Measurements from ENCODE around the gene GSTO2. TPM values are rescaled to one million over a fixed set of nuclear protein-coding genes. Genes with fewer than 3 reads are reported as not detected.

The GSTO2 gene
- total and polyA plus RNA-seq, 11 donors = 0.46 to 1.9 (median 0.88) TPM

DNA sequence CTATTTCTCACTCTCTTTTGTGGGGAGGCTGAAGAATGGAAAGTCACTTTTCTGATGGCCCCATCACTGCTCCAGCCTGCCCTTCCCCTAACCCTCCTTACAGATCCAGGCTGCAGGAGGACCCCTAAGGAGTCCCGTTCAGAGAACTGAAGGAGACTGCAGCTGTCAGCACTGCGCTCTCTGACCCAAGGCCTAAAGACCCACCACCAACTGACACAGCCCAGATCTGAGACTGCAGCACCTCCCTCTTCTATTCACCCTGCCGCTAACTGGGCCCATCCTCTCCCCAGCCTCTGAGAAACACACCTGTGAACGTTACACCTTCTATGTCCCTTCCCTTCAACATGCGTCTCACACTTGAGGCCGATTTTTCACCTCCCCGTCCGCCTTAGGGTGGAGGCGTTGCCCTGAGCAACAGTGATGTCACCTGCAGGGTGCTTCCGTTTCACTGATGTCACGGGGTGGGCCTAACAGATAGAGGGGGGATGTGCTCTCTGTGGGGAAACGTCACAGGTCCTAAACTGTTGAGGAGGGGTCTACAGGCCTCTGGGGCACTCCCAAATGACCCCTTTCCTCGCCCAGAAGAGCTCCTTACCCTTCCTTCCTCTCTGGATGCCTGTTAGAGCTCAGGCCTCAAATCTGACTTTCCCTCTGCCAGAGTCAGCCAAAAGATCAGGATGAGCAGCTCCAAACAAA, 64.2 kb downstream of the GSTO2 start:
- Histone ChIP-seq H3K9me3 (no peaks in the 10 kb centered on the region), H3K27ac (peak overlapping the region; percentile 89 to 100 (median 99)), H3K4me3 (peak overlapping the region in 1 of 12 donors; percentile 97), H3K4me1 (peaks cover 35 to 90% (median 80%) of the 10 kb centered on the region in 12 donors), H3K27me3 (no peaks in the 10 kb centered on the region), H3K36me3 (peaks cover 0 to 12% (median 0%) of the 10 kb centered on the region in 9 donors)
- WGBS, 4 donors = 53 to 72% (median 60%) methylated on average over 13 of the region's 13 CpGs
- intact Hi-C loops (cut with DNase I) = no loop called here
- DNase-seq = peak in 2 of 5 donors; percentile 34 to 48
- TF ChIP-seq POLR2A (IDR thresholded peaks at IDR 0.05) = no peak
- TF ChIP-seq, protein P1, sequence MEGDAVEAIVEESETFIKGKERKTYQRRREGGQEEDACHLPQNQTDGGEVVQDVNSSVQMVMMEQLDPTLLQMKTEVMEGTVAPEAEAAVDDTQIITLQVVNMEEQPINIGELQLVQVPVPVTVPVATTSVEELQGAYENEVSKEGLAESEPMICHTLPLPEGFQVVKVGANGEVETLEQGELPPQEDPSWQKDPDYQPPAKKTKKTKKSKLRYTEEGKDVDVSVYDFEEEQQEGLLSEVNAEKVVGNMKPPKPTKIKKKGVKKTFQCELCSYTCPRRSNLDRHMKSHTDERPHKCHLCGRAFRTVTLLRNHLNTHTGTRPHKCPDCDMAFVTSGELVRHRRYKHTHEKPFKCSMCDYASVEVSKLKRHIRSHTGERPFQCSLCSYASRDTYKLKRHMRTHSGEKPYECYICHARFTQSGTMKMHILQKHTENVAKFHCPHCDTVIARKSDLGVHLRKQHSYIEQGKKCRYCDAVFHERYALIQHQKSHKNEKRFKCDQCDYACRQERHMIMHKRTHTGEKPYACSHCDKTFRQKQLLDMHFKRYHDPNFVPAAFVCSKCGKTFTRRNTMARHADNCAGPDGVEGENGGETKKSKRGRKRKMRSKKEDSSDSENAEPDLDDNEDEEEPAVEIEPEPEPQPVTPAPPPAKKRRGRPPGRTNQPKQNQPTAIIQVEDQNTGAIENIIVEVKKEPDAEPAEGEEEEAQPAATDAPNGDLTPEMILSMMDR (IDR thresholded peaks at IDR 0.05) = no peak
- ATAC-seq = peak in 1 of 4 donors; percentile 10

- H3K9me3 ChIP-seq = no peaks in the 10 kb centered on the region
- peaks cover 33 to 84% (median 74%) of the 10 kb centered on the region in 12 donors for H3K4me1 ChIP-seq
- peak overlapping the region in 3 of 12 donors; percentile 2 to 97 (median 4) for H3K4me3 ChIP-seq
- H3K36me3 ChIP-seq = peaks cover 0 to 12% (median 0%) of the 10 kb centered on the region in 9 donors
- WGBS, 4 donors = 41 to 52% (median 45%) methylated on average over 10 to 15 of the region's 15 CpGs
- intact Hi-C loops (cut with DNase I) = no loop called here
- ATAC-seq (no peak), DNase-seq (peak in 2 of 5 donors; percentile 18 to 26)
- H3K27ac ChIP-seq = peak overlapping the region; percentile 89 to 100 (median 99)
- no peaks in the 10 kb centered on the region for H3K27me3 ChIP-seq
- no peak for TF ChIP-seq POLR2A (IDR thresholded peaks at IDR 0.05)
- TF ChIP-seq, protein P1 (IDR thresholded peaks at IDR 0.05) = no peak
Observed at GRCh38 chr10:104333728-104334373, 64.9 kb downstream of the GSTO2 start.

DNA sequence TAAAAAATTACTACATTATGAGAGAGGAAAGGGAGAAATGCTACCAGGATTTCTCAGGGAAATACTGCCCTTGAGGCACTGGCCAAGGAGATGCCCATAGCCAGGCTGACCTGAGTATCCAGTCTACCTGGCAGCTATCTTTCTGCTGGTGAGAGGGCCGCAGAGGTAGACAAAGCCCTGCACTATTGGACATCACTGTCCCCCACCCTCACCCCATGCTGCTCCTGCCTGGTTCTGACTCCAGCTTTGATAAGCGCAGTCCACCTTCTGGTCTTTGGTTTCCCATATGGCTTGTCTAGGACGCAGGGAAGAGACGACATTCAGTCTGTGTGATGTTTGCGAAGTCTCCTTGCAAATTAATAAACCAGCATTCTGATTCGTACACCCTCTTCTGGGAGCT, 65.6 kb downstream of the GSTO2 start:
- peak overlapping the region; percentile 45 to 100 (median 99) for H3K27ac ChIP-seq

More for the DNA sequence above, 65.6 kb downstream of the GSTO2 start:
- Histone ChIP-seq H3K36me3 (peaks cover 0 to 12% (median 0%) of the 10 kb centered on the region in 9 donors), H3K27me3 (no peaks in the 10 kb centered on the region), H3K4me1 (peaks cover 28 to 80% (median 68%) of the 10 kb centered on the region in 12 donors), H3K9me3 (no peaks in the 10 kb centered on the region), H3K4me3 (peak overlapping the region in 2 of 12 donors; percentile 4 to 97)
- ATAC-seq = no peak
- TF ChIP-seq POLR2A (IDR thresholded peaks at IDR 0.05) = no peak
- TF ChIP-seq, protein P1 (IDR thresholded peaks at IDR 0.05) = no peak
- no peak for DNase-seq
- WGBS, 4 donors = 82 to 90% (median 86%) methylated on average over 6 of the region's 6 CpGs
- intact Hi-C loops (cut with DNase I) = no loop called here
